ENCODE data around the gene ZNF891. TPM values are rescaled to one million over a fixed set of nuclear protein-coding genes. Genes with fewer than 3 reads are reported as not detected.

Gene ZNF891
- total and polyA plus RNA-seq, 7 experiments from 2014 or later: 0.56 to 7.9 (median 4.0) TPM

- ChIA-PET CTCF (interaction anchor here (0.6 to 1.5 kb wide), 4 partner anchors 19 to 248 kb away, joined by 3 to 5 read pairs (median 4); partner anchors contain the start of gene ZNF268), POLR2A (interaction anchor here (0.6 to 3.1 kb wide), 8 partner anchors 34 to 193 kb away, joined by 3 to 26 read pairs (median 5); partner anchors contain the start of genes CHFR, ZNF10, ZNF26 and ZNF268)
- H3K36me3 Mint-ChIP-seq: peaks cover 25 to 58% (median 39%) of the 10 kb centered on the region in 5 donors
- intact Hi-C loops (cut with micrococcal nuclease): loop anchor here (1.0 kb wide), 11 partner anchors 43 to 370 kb away; partner anchors contain the start of genes CHFR (in 2 of the 2), ZNF10 (in 2 of the 2), ZNF26 (in 2 of the 2) and ZNF268 (in 2 of the 2)
- no peak overlapping the region for H3K27ac Mint-ChIP-seq
- peaks cover 14 to 72% (median 39%) of the 10 kb centered on the region in 11 donors for H3K9me3 Mint-ChIP-seq
- ATAC-seq (peak; percentile 85), DNase-seq (peak in 5 of 9 donors; percentile 79 to 99 (median 93))
- no peaks in the 10 kb centered on the region for H3K27me3 Mint-ChIP-seq
- H3K36me3 ChIP-seq (ENCODE audit: control insufficient read depth in 2 of 3, insufficient read depth in 3 of 3, low read length in 3 of 3): peaks cover 7 to 35% (median 14%) of the 10 kb centered on the region in 3 experiments
- no peaks in the 10 kb centered on the region for H3K27me3 ChIP-seq (ENCODE audit: control insufficient read depth in 2 of 2, insufficient read depth in 2 of 2, low read length in 2 of 2)
- peaks cover 6 to 75% (median 30%) of the 10 kb centered on the region in 3 experiments for H3K9me3 ChIP-seq (ENCODE audit: control insufficient read depth in 2 of 3, low read length in 3 of 3)
- no peak overlapping the region for H3K4me3 Mint-ChIP-seq
- H3K4me1 Mint-ChIP-seq: peaks cover 0 to 22% (median 10%) of the 10 kb centered on the region in 7 donors
- H3K4me1 ChIP-seq (ENCODE audit: control insufficient read depth in 2 of 2, insufficient read depth in 2 of 2, low read length in 2 of 2): peaks cover 7 to 11% of the 10 kb centered on the region in 2 donors
- peak overlapping the region; percentile 94 for H3K4me3 ChIP-seq (ENCODE audit: low read length)
- H3K27ac ChIP-seq (ENCODE audit: low read depth, low read length): peak overlapping the region; percentile 100
Observed at GRCh38 chr12:133080026-133080367, 50.1 kb downstream of the ZNF891 start.

- H3K36me3 Mint-ChIP-seq: peaks cover 4 to 33% (median 10%) of the 10 kb centered on the region in 5 donors
- no peaks in the 10 kb centered on the region for H3K4me1 ChIP-seq (ENCODE audit: control insufficient read depth in 2 of 2, insufficient read depth in 2 of 2, low read length in 2 of 2)
- H3K9me3 ChIP-seq (ENCODE audit: control insufficient read depth in 2 of 3, low read length in 3 of 3): peaks cover 0 to 80% (median 15%) of the 10 kb centered on the region in 3 experiments
- no peaks in the 10 kb centered on the region for H3K36me3 ChIP-seq (ENCODE audit: control insufficient read depth in 2 of 3, insufficient read depth in 3 of 3, low read length in 3 of 3)
- H3K4me3 Mint-ChIP-seq: no peak overlapping the region
- H3K27ac Mint-ChIP-seq: no peak overlapping the region
- no peaks in the 10 kb centered on the region for H3K4me1 Mint-ChIP-seq
- POLR2A ChIA-PET: interaction anchor here (0.6 kb wide), 1 partner anchor 36 kb away, joined by 3 read pairs; no protein-coding TSS in a partner anchor
- no peak overlapping the region for H3K27ac ChIP-seq (ENCODE audit: low read depth, low read length)
- H3K4me3 ChIP-seq (ENCODE audit: low read length): no peak overlapping the region
- CTCF ChIA-PET: no interaction called here
- DNase-seq (no peak), ATAC-seq (no peak)
- H3K27me3 ChIP-seq (ENCODE audit: control insufficient read depth in 2 of 2, insufficient read depth in 2 of 2, low read length in 2 of 2): no peaks in the 10 kb centered on the region
- intact Hi-C loops (cut with micrococcal nuclease): no loop called here
- H3K27me3 Mint-ChIP-seq: no peaks in the 10 kb centered on the region
- H3K9me3 Mint-ChIP-seq: peaks cover 10 to 92% (median 53%) of the 10 kb centered on the region in 11 donors
Observed at GRCh38 chr12:133073836-133074235, 56.2 kb downstream of the ZNF891 start.

- ChIA-PET POLR2A (interaction anchor here (0.6 kb wide), 1 partner anchor 101 kb away, joined by 8 read pairs; no protein-coding TSS in a partner anchor), CTCF (no interaction called here)
- Histone ChIP-seq H3K9me3 (ENCODE audit: control insufficient read depth in 2 of 3, low read length in 3 of 3) (peaks cover 43 to 98% (median 83%) of the 10 kb centered on the region in 3 experiments), H3K36me3 (ENCODE audit: control insufficient read depth in 2 of 3, insufficient read depth in 3 of 3, low read length in 3 of 3) (peaks cover 0 to 4% (median 0%) of the 10 kb centered on the region in 3 experiments), H3K27ac (ENCODE audit: low read depth, low read length) (no peak overlapping the region), H3K27me3 (ENCODE audit: control insufficient read depth in 2 of 2, insufficient read depth in 2 of 2, low read length in 2 of 2) (no peaks in the 10 kb centered on the region), H3K4me1 (ENCODE audit: control insufficient read depth in 2 of 2, insufficient read depth in 2 of 2, low read length in 2 of 2) (no peaks in the 10 kb centered on the region), H3K4me3 (ENCODE audit: low read length) (peak overlapping the region; percentile 1)
- Mint-ChIP-seq H3K36me3 (peaks cover 8 to 40% (median 21%) of the 10 kb centered on the region in 5 donors), H3K27ac (no peak overlapping the region), H3K27me3 (no peaks in the 10 kb centered on the region), H3K4me3 (no peak overlapping the region), H3K9me3 (peaks cover 3 to 96% (median 77%) of the 10 kb centered on the region in 11 donors), H3K4me1 (no peaks in the 10 kb centered on the region)
- intact Hi-C loops (cut with micrococcal nuclease): no loop called here
- ATAC-seq: no peak
- no peak for DNase-seq
Observed at GRCh38 chr12:133063556-133063955, 66.5 kb downstream of the ZNF891 start.

GRCh38 chr12:133061954-133062353 lies 68.1 kb downstream of the ZNF891 start:
- H3K4me3 Mint-ChIP-seq: no peak overlapping the region
- Histone ChIP-seq H3K4me1 (ENCODE audit: control insufficient read depth in 2 of 2, insufficient read depth in 2 of 2, low read length in 2 of 2) (no peaks in the 10 kb centered on the region), H3K27me3 (ENCODE audit: control insufficient read depth in 2 of 2, insufficient read depth in 2 of 2, low read length in 2 of 2) (no peaks in the 10 kb centered on the region), H3K36me3 (ENCODE audit: control insufficient read depth in 2 of 3, insufficient read depth in 3 of 3, low read length in 3 of 3) (peaks cover 0 to 10% (median 0%) of the 10 kb centered on the region in 3 experiments), H3K4me3 (ENCODE audit: low read length) (no peak overlapping the region), H3K9me3 (ENCODE audit: control insufficient read depth in 2 of 3, low read length in 3 of 3) (peaks cover 59 to 100% (median 94%) of the 10 kb centered on the region in 3 experiments), H3K27ac (ENCODE audit: low read depth, low read length) (no peak overlapping the region)
- DNase-seq: no peak
- intact Hi-C loops (cut with micrococcal nuclease): no loop called here
- H3K36me3 Mint-ChIP-seq: peaks cover 19 to 49% (median 35%) of the 10 kb centered on the region in 5 donors
- CTCF ChIA-PET: no interaction called here
- ATAC-seq: no peak
- H3K9me3 Mint-ChIP-seq: peaks cover 3 to 96% (median 79%) of the 10 kb centered on the region in 11 donors
- no peak overlapping the region for H3K27ac Mint-ChIP-seq
- POLR2A ChIA-PET: no interaction called here
- H3K27me3 Mint-ChIP-seq: no peaks in the 10 kb centered on the region
- no peaks in the 10 kb centered on the region for H3K4me1 Mint-ChIP-seq

DNA sequence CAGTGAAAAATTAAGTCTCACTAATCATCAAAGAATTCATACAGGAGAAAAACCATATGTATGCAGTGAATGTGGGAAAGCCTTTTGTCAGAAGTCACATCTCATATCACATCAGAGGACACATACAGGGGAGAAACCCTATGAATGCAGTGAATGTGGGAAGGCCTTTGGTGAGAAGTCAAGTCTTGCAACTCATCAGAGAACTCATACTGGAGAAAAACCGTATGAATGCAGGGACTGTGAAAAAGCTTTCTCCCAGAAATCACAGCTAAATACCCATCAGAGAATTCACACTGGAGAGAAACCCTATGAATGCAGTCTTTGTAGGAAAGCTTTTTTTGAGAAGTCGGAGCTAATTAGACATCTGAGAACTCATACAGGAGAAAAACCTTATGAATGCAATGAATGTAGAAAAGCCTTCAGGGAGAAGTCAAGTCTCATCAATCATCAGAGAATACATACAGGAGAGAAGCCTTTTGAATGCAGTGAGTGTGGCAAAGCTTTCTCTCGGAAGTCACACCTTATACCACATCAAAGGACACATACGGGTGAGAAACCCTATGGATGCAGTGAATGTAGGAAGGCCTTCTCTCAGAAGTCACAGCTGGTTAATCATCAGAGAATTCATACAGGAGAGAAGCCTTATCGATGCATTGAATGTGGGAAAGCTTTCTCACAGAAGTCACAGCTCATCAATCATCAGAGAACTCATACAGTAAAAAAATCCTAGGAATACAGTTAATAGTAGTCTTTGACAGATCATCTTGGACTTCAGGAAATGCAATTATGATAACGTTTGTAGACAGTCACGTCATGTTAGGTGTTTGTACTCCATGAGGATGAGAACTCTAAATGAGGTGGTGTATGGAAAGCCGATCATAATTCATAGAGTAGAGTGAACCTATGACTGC lies 71.6 kb downstream of the ZNF891 start:
- peak overlapping the region; percentile 38 for H3K4me3 ChIP-seq (ENCODE audit: low read length)
- intact Hi-C loops (cut with micrococcal nuclease): no loop called here
- Mint-ChIP-seq H3K36me3 (peaks cover 28 to 61% (median 51%) of the 10 kb centered on the region in 5 donors), H3K27ac (peak overlapping the region in 4 of 9 donors; percentile 5 to 81 (median 33)), H3K27me3 (no peaks in the 10 kb centered on the region), H3K4me1 (no peaks in the 10 kb centered on the region), H3K9me3 (peaks cover 6 to 90% (median 69%) of the 10 kb centered on the region in 11 donors), H3K4me3 (peak overlapping the region in 2 of 10 donors; percentile 19 to 27)
- no peaks in the 10 kb centered on the region for H3K4me1 ChIP-seq (ENCODE audit: control insufficient read depth in 2 of 2, insufficient read depth in 2 of 2, low read length in 2 of 2)
- no peak for ATAC-seq
- peaks cover 4 to 22% (median 8%) of the 10 kb centered on the region in 3 experiments for H3K36me3 ChIP-seq (ENCODE audit: control insufficient read depth in 2 of 3, insufficient read depth in 3 of 3, low read length in 3 of 3)
- DNase-seq: no peak
- ChIA-PET CTCF (no interaction called here), POLR2A (interaction anchor here (0.7 kb wide), 1 partner anchor 69 kb away, joined by 3 read pairs; no protein-coding TSS in a partner anchor)
- H3K27me3 ChIP-seq (ENCODE audit: control insufficient read depth in 2 of 2, insufficient read depth in 2 of 2, low read length in 2 of 2): no peaks in the 10 kb centered on the region
- peaks cover 52 to 81% (median 74%) of the 10 kb centered on the region in 3 experiments for H3K9me3 ChIP-seq (ENCODE audit: control insufficient read depth in 2 of 3, low read length in 3 of 3)
- H3K27ac ChIP-seq (ENCODE audit: low read depth, low read length): no peak overlapping the region

DNA sequence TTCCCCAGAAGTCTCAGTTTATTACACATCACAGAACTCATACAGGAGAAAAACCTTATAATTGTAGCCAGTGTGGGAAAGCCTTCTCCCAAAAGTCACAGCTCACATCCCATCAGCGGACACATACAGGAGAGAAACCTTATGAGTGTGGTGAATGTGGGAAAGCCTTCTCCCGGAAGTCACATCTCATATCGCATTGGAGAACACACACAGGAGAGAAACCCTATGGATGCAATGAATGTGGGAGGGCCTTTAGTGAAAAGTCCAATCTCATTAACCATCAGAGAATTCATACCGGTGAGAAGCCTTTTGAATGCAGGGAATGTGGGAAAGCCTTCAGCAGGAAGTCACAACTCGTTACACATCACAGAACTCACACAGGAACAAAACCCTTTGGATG lies 72.6 kb downstream of the ZNF891 start:
- Histone ChIP-seq H3K4me3 (ENCODE audit: low read length) (no peak overlapping the region), H3K27me3 (ENCODE audit: control insufficient read depth in 2 of 2, insufficient read depth in 2 of 2, low read length in 2 of 2) (no peaks in the 10 kb centered on the region), H3K36me3 (ENCODE audit: control insufficient read depth in 2 of 3, insufficient read depth in 3 of 3, low read length in 3 of 3) (peaks cover 10 to 32% (median 14%) of the 10 kb centered on the region in 3 experiments), H3K4me1 (ENCODE audit: control insufficient read depth in 2 of 2, insufficient read depth in 2 of 2, low read length in 2 of 2) (no peaks in the 10 kb centered on the region), H3K9me3 (ENCODE audit: control insufficient read depth in 2 of 3, low read length in 3 of 3) (peaks cover 46 to 81% (median 70%) of the 10 kb centered on the region in 3 experiments), H3K27ac (ENCODE audit: low read depth, low read length) (no peak overlapping the region)
- CTCF ChIA-PET: interaction anchor here (0.6 kb wide), 1 partner anchor 60 kb away, joined by 3 read pairs; no protein-coding TSS in a partner anchor
- POLR2A ChIA-PET: interaction anchor here (0.7 kb wide), 1 partner anchor 70 kb away, joined by 3 read pairs; no protein-coding TSS in a partner anchor
- Mint-ChIP-seq H3K4me3 (peak overlapping the region in 3 of 10 donors; percentile 14 to 27 (median 19)), H3K36me3 (peaks cover 25 to 62% (median 53%) of the 10 kb centered on the region in 5 donors), H3K27ac (peak overlapping the region in 4 of 9 donors; percentile 38 to 81 (median 70)), H3K9me3 (peaks cover 10 to 90% (median 68%) of the 10 kb centered on the region in 11 donors), H3K27me3 (no peaks in the 10 kb centered on the region), H3K4me1 (no peaks in the 10 kb centered on the region)
- intact Hi-C loops (cut with micrococcal nuclease): no loop called here
- peak in 1 of 9 donors; percentile 7 for DNase-seq
- no peak for ATAC-seq
